GM15510 (cell line): ENCODE results near the gene HCFC2.

ENCODE experiments used
- POLR2A ChIP-seq: IDR thresholded peaks from 3 replicates; pipeline ENCODE4 v1.6.1; 2011; ENCODE audit warnings: borderline replicate concordance; ENCODE audit not compliant: insufficient read length; ENCODE audit errors: extremely low read depth

Gene HCFC2

GRCh38 chr12:104055686-104056388 is 8.5 kb upstream of the HCFC2 start:
- no peak for TF ChIP-seq POLR2A

GRCh38 chr12:104056419-104056972 is 7.8 kb upstream of the HCFC2 start:
- TF ChIP-seq POLR2A = no peak

- TF ChIP-seq POLR2A = no peak
Measured at GRCh38 chr12:104057771-104058197, 6.5 kb upstream of the HCFC2 start.

DNA sequence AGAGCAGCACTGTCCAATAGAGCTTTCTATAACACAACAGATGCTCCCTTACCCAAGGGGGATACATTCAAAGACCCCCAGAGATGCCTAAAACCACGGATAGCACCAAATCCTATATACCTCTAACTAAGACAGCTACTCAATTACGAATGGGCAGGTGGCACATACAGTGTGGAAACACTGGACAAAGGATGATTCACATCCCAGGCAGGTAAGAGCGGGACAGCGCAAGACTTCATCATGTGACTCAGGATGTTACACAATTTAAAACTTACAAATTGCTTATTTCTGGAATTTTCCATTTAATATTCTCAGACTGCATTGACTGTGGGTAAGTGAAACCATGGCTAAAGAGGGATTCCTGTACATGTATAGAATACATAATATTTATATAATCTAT is 5.5 kb upstream of the HCFC2 start:
- TF ChIP-seq POLR2A = no peak

DNA sequence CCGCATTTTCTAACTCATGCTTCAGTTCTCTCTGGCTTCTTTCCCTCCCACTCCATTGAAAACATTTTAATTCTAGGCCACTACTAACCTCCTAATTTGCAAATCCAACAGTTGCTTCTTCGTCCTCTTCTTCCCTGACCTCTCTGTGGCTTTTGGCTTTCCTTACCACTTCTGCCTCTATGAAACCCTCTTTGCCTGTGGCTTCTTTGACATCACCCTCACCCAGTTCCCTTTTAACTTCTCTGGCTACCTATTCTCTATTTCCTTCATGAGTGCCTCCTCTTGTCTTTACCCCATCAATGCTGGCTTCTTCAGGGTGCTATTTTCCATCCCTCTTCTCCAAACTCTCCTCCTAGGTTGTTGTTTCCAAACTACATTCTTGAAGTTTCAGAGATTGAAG is 4.4 kb upstream of the HCFC2 start:
- no peak for TF ChIP-seq POLR2A

DNA sequence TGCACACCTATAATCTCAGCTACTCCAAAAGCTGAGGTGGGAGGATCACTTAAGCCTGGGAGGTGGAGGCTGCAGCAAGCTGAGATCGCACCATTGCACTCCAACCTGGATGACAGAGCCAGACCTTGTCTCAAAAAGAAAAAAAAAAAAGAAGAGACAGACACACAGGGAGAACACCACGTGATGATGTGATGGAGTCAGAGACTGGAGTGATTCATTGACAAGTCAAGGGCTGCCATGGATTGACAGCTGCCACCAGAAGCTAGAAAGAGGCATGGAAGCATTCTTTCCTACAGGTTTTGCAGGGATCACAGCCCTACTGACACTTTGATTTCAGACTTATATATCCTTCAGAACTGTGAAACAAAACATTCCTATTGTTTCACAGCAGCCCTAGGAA is 3.5 kb upstream of the HCFC2 start:
- TF ChIP-seq POLR2A = no peak

DNA sequence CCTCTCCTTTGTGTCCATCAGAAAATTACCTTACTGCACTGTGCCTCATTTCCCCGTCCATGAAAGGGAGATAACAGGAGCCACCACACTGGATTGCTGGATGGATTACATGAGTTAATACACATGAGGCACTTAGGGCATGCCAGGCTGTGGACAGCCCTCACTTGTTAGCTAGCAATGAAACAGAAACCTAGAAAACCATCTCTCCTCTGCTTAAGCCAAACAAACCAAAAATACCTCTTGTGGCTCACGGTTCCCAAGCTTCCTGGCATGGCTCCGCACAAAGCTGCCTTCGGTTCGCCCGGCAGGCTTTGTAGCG is 660 bp upstream of the HCFC2 start:
- no peak for TF ChIP-seq POLR2A

DNA sequence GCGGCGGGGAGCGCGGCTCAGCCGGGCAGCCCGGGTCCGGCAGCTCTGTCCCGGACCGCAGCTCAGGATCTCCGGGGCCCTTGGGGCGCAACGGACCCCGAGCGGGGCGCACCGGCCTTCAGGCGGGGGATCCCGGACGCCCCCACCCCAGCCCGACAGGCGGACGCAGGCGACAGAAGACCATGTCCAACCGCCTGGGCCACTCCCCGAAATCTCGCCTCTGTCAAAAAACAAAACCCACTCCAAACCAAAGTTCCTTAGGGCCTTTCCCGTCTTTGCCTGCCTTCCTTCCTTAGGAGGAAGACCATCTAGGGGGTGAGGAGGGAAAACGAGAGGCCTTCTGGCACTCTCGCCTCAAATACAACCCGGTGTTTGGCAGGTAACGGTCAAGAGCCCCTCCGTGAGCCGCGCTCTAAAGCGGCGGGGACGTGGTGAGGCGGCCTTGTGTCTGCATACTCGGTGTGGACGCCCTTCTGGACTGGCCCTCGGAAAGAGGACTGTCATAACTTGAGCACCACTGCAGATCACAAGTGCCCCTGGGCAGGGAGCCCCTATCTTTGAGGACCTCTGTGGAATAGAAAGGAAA is 604 bp downstream of the HCFC2 start:
- TF ChIP-seq POLR2A = no peak

GRCh38 chr12:104072099-104072498 is 7.8 kb downstream of the HCFC2 start:
- no peak for TF ChIP-seq POLR2A

DNA sequence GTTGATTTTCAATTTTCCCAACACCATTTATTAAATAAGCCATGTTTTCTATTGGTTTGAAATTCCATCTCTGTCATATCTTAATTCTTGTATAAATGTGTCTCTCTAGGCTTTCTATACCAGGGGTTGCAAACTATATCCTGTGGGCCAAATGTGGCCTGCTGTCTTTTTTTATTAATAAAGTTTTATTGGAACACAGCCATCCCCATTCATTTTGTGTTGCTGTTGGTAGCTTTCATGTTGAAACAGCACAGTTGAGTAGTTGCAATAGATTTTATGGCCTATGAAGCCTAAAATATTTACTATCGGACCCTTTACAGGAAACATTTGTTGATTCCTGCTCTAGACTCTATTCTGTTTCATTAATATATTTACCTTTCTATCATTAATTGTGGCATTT is 9.4 kb downstream of the HCFC2 start:
- no peak for TF ChIP-seq POLR2A

DNA sequence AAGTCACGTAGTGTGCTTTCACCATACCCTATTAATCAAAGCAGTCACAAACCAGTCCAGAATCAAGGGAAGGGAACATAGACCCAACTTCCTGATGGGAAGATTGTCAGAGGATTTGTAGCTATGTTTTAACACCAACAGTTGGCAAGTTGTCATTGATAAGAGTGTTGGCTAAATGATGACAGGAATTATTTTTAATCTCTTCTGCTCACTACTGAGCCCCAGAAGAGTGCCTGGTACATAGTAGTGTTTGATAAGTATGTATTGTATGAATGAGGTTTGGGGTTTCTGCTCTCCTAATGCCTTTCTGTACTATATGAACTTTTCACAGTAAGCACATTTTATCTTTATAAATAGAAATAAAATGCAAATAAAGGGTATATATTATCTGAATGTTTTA is 14.7 kb downstream of the HCFC2 start:
- TF ChIP-seq POLR2A = no peak

DNA sequence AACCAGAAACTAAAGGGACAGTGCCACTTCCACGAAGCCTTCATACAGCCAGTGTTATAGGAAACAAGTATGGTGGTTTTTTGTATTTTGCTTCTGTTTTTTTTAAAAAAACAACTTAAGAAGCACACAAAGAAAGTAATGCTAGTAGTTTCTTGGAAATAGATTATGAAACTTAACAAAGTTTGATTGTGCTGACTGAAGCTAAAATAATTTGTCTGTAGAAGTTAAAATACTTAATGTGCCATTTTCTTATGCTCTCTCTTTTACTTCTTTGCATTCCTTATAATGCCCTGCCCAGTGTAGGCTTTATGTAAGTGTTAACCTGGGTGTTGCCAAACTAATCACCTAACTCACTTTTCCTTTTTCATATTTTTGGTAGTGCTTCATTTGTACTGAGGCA is 16.4 kb downstream of the HCFC2 start:
- no peak for TF ChIP-seq POLR2A

- no peak for TF ChIP-seq POLR2A
Measured at GRCh38 chr12:104083769-104084475, 19.6 kb downstream of the HCFC2 start.

DNA sequence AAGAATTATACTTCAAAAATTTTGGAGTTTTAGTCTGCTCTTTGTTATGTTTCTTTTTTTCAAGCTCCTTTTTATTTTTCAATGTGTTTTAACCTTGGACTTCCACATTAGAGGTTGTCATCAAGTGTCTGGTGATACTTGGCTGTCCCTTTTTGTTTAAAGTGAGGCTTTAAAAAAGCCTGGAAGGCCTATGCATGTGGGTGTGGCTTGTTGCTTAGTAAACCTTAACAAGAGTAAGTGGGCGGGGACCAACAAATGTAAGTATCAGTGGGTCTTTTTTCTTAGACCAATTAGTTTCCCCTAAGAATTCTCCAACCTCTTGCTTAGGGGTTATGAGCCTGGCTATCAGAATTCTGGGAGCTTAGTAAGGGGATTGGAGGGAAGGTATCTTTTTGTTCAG is 26.4 kb downstream of the HCFC2 start:
- TF ChIP-seq POLR2A = no peak

DNA sequence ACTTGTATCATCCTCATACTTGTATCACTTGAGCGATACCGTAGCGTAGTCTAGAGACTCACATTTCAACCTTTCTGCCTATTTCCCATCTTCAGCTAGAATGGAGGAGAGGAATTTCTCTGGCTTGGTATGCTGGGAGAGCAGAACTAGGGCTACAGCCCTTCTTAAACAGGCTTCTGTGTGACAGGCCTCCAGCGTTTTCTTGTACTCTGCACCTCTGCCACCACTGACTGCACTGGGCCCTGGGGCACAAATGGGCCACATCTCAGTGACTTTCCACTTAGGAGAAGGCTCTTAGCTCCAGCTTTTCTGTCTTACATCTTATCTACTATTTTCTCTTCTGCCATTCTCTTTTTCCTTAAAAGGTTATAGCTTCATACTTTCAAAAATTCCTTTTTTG is 26.8 kb downstream of the HCFC2 start:
- no peak for TF ChIP-seq POLR2A

GRCh38 chr12:104094284-104094683 is 30.0 kb downstream of the HCFC2 start:
- no peak for TF ChIP-seq POLR2A
